Measurements from ENCODE around the gene SLMAP. TPM values are rescaled to one million over a fixed set of nuclear protein-coding genes. Genes with fewer than 3 reads are reported as not detected.
A peak's percentile ranks its signal among the peaks of the same experiment; 100 is the strongest.

The SLMAP gene
- total RNA-seq, 4 donors from 2014 or later: 104 to 369 (median 186) TPM

DNA sequence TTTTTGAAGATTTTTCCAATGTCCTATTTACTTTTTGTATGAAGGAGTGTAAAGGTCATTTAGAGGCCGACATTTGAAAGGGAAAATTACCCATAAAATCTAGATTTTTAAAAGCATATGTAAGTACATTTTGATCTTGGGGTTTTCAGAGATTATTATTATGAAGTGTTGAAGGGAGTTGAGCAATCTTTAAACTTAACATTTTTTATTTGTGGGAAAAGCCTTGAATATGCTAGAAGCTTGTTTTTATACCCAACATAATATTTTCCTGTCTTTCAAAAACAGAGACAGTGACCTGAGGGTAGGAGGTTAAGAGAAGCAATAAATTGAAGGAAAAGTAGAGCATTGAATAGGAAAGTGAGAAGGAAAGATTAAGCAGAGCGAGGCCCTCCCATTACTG is 85.7 kb downstream of the SLMAP start:
- H3K27me3 ChIP-seq: no peaks in the 10 kb centered on the region
- no peaks in the 10 kb centered on the region for H3K36me3 ChIP-seq
- H3K4me3 ChIP-seq: no peak overlapping the region
- peak overlapping the region in 1 of 2 donors; percentile 18 for H3K27ac ChIP-seq
- DNase-seq: no peak
- no peaks in the 10 kb centered on the region for H3K4me1 ChIP-seq
- intact Hi-C loops (cut with DNase I; ENCODE audit: low total_unique reads): no loop called here
- no peaks in the 10 kb centered on the region for H3K9me3 ChIP-seq
- TF ChIP-seq POLR2A (IDR thresholded peaks at IDR 0.05): no peak
- TF ChIP-seq, protein P1, sequence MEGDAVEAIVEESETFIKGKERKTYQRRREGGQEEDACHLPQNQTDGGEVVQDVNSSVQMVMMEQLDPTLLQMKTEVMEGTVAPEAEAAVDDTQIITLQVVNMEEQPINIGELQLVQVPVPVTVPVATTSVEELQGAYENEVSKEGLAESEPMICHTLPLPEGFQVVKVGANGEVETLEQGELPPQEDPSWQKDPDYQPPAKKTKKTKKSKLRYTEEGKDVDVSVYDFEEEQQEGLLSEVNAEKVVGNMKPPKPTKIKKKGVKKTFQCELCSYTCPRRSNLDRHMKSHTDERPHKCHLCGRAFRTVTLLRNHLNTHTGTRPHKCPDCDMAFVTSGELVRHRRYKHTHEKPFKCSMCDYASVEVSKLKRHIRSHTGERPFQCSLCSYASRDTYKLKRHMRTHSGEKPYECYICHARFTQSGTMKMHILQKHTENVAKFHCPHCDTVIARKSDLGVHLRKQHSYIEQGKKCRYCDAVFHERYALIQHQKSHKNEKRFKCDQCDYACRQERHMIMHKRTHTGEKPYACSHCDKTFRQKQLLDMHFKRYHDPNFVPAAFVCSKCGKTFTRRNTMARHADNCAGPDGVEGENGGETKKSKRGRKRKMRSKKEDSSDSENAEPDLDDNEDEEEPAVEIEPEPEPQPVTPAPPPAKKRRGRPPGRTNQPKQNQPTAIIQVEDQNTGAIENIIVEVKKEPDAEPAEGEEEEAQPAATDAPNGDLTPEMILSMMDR (IDR thresholded peaks at IDR 0.05): no peak

DNA sequence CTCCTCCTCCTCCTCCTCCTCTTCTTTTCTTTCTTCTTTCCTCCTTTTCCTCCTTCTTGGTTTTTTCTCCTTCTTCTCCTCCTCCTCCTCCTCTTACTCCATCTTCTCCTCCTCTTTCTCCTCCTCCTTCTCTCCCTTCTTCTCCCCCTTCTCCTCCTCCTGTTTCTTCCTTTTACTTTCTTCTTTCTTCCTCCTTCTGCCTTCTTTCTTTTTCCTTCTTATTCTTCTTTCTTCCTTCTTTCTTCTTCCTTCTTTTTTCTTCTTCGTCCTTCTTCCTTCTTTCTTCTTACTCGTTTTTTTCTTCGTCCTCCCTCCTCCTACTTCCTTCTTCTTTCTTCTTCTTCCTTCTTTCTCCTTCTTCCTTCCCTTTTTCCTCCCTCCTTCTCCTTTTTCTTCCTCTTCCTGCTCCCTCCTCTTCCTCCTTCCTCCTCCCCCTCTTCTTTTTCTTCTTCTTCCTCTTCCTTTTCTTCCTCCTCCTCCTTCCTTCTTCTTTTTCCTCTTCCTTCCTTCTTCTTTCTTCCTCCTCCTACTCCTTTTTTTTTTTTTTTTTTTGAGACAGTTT is 92.1 kb downstream of the SLMAP start:
- Histone ChIP-seq H3K27me3 (no peaks in the 10 kb centered on the region), H3K36me3 (no peaks in the 10 kb centered on the region), H3K9me3 (no peaks in the 10 kb centered on the region), H3K27ac (no peak overlapping the region), H3K4me1 (no peaks in the 10 kb centered on the region), H3K4me3 (no peak overlapping the region)
- TF ChIP-seq POLR2A (IDR thresholded peaks at IDR 0.05): no peak
- TF ChIP-seq, protein P1 (IDR thresholded peaks at IDR 0.05): no peak
- intact Hi-C loops (cut with DNase I; ENCODE audit: low total_unique reads): no loop called here
- DNase-seq: no peak

DNA sequence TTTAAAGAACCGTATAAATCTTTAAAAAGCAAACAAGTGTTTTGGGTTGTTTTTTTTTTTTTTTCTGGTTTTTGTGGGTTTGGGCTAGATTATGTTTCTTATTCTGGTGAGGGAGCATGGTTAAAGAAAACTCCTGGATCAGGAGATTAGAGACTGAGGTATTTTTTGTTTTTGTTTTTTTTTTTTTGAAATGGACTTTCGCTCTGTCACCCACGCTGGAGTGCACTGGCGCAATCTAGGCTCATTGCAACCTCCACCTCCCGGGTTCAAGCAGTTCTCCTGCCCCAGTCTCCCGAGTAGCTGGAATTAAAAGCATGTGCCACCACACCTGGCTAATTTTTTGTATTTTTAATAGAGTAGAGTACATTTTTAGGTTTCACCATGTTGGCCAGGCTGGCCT is 95.2 kb downstream of the SLMAP start:
- intact Hi-C loops (cut with DNase I; ENCODE audit: low total_unique reads): no loop called here
- no peaks in the 10 kb centered on the region for H3K9me3 ChIP-seq
- H3K4me3 ChIP-seq: no peak overlapping the region
- no peak overlapping the region for H3K27ac ChIP-seq
- H3K27me3 ChIP-seq: no peaks in the 10 kb centered on the region
- H3K4me1 ChIP-seq: no peaks in the 10 kb centered on the region
- TF ChIP-seq, protein P1 (IDR thresholded peaks at IDR 0.05): no peak
- no peak for TF ChIP-seq POLR2A (IDR thresholded peaks at IDR 0.05)
- H3K36me3 ChIP-seq: no peaks in the 10 kb centered on the region
- DNase-seq: no peak

DNA sequence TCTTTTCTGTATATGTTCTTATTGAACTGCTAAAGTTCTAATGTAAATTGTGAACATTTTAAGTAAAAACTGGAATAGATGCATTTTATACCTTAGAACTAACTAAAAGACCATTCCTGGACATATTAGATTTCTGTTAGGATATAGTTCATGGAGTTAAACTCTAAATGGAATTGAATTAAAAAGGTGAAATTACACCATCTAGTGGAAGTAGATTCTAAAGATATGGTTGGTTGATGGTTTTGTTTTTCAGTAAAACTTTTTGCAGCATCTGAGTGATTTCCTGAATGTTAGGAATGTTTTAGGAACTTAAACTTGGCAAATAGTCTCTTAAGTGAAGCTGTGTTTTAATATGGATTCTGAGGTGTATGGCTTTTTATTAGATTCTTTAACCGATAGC is 96.8 kb downstream of the SLMAP start:
- no peak for TF ChIP-seq POLR2A (IDR thresholded peaks at IDR 0.05)
- TF ChIP-seq, protein P1 (IDR thresholded peaks at IDR 0.05): peak; percentile 21 to 40 (median 26)
- no peaks in the 10 kb centered on the region for H3K9me3 ChIP-seq
- no peaks in the 10 kb centered on the region for H3K36me3 ChIP-seq
- H3K4me3 ChIP-seq: no peak overlapping the region
- no peaks in the 10 kb centered on the region for H3K4me1 ChIP-seq
- H3K27ac ChIP-seq: no peak overlapping the region
- H3K27me3 ChIP-seq: no peaks in the 10 kb centered on the region
- intact Hi-C loops (cut with DNase I; ENCODE audit: low total_unique reads): no loop called here
- DNase-seq: no peak

DNA sequence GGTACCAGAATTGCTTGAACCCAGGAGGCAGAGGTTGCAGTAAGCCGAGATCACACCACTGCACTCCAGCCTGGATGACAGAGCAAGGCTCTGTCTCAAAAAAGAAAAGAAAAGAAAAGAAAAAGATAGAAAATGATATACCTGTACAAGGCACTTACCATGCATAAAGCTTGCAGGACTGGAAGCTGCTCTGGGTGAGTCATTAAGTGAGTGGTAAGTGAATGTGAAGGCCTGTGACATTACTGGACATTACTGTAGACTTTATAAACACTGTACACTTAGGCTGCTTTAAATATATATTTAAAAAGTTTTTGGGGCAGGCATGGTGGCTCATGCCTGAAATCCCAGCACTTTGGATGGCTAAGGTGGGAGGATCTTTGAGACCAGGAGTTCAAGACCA is 99.2 kb downstream of the SLMAP start:
- TF ChIP-seq POLR2A (IDR thresholded peaks at IDR 0.05): no peak
- TF ChIP-seq, protein P1 (IDR thresholded peaks at IDR 0.05): no peak
- intact Hi-C loops (cut with DNase I; ENCODE audit: low total_unique reads): no loop called here
- no peaks in the 10 kb centered on the region for H3K27me3 ChIP-seq
- H3K4me3 ChIP-seq: no peak overlapping the region
- no peak overlapping the region for H3K27ac ChIP-seq
- DNase-seq: no peak
- no peaks in the 10 kb centered on the region for H3K9me3 ChIP-seq
- no peaks in the 10 kb centered on the region for H3K4me1 ChIP-seq
- no peaks in the 10 kb centered on the region for H3K36me3 ChIP-seq

Measured in uterus (tissue), 4 donors.